Esophagus squamous epithelium (tissue), 5 donors: ENCODE data around the gene ATG2A. TPM values are rescaled to one million over a fixed set of nuclear protein-coding genes. Genes with fewer than 3 reads are reported as not detected.

Experiments used
- DNase-seq: peaks from one replicate; lab custom pipeline; 2025; lab: John Stamatoyannopoulos, UW
- H3K27ac ChIP-seq, 4 donors: fragments of 200-600 bp; sonication (generic); one replicate each; pipeline ENCODE4 v1.5.1; 2016 to 2019; ENCODE audit warnings: mild to moderate bottlenecking in 1 of 4
- H3K27me3 ChIP-seq, 4 donors: fragments of 200-600 bp; sonication (generic); 1 replicate in 3 of 4; 2 replicates in 1 of 4; pipeline versions ENCODE4 v1.5.1 to v1.6.0; 2017 to 2021; ENCODE audit warnings: antibody characterized with exemption in 1 of 4
- H3K36me3 ChIP-seq, 3 donors: fragments of 200-600 bp; sonication (generic); one replicate each; pipeline ENCODE4 v1.5.1; 2016 to 2019
- H3K4me1 ChIP-seq, 3 donors: fragments of 200-600 bp; sonication (generic); one replicate each; pipeline ENCODE4 v1.5.1; 2017 to 2019
- H3K4me3 ChIP-seq, 4 donors: fragments of 200-600 bp; sonication (generic); 1 replicate in 3 of 4; 2 replicates in 1 of 4; pipeline ENCODE4 v1.5.1; 2016 to 2019; ENCODE audit warnings: mild to moderate bottlenecking in 2 of 4, moderate library complexity in 1 of 4
- H3K9me3 ChIP-seq, 3 donors: fragments of 200-600 bp; sonication (generic); one replicate each; pipeline ENCODE4 v1.5.1; 2016 to 2019
- POLR2A ChIP-seq, 4 donors: fragments of 450-650 bp; IDR thresholded peaks; one replicate each; pipeline ENCODE4 v1.6.1; 2017; ENCODE audit warnings: antibody characterized with exemption in 4 of 4, mild to moderate bottlenecking in 4 of 4, moderate library complexity in 3 of 4
- WGBS, 2 donors: methylation state at CpG; one replicate each; pipeline ENCODE4 v1.1.5; 2018; 5-methylcytosine and 5-hydroxymethylcytosine counted together
- intact Hi-C: fragments of 100-400 bp; cut with DNase I; formaldehyde crosslinking; loops from one replicate; pipeline ENCODE4 v1.15.0; 2022
- total RNA-seq, 4 donors: library from RNA; depleted of rRNA; stranded (reverse); fragments of >200 nt; gene quantifications; one replicate each; pipeline ENCODE4 v1.1.0, GENCODE V29; 2016
- TF ChIP-seq, protein P1 (sequence below), 6 experiments: fragments of 450-650 bp in 4 of 6; fragments of 200-600 bp in 2 of 6; sonication (generic) in 2 of 6; IDR thresholded peaks; one replicate each; pipeline ENCODE4 v1.5.1; 2016 to 2019; ENCODE audit warnings: antibody characterized with exemption in 6 of 6, mild to moderate bottlenecking in 4 of 6, moderate library complexity in 4 of 6
- donor health status: DM: yes; HTN: yes; CAD: no.

ATG2A gene
- total RNA-seq, 4 donors from 2014 or later = 14.1 to 26.1 (median 19.6) TPM

GRCh38 chr11:64933935-64934681, 17.1 kb upstream of the ATG2A start:
- intact Hi-C loops = no loop called here
- H3K36me3 ChIP-seq = peaks cover 19 to 61% (median 24%) of the 10 kb centered on the region in 3 donors
- whole genome bisulfite sequencing, 2 donors = 82 to 94% methylated on average over 4 to 10 of the region's 10 CpGs

GRCh38 chr11:64933213-64933934, 16.4 kb upstream of the ATG2A start:
- H3K36me3 ChIP-seq = peaks cover 19 to 68% (median 24%) of the 10 kb centered on the region in 3 donors
- peaks cover 0 to 10% (median 0%) of the 10 kb centered on the region in 3 donors for H3K4me1 ChIP-seq
- H3K4me3 ChIP-seq = no peak overlapping the region
- no peaks in the 10 kb centered on the region for H3K9me3 ChIP-seq
- H3K27ac ChIP-seq = no peak overlapping the region
- WGBS, 2 donors = 68 to 80% methylated on average over 4 to 5 of the region's 12 CpGs
- no peak for TF ChIP-seq POLR2A (IDR thresholded peaks at IDR 0.05)
- TF ChIP-seq, protein P1, sequence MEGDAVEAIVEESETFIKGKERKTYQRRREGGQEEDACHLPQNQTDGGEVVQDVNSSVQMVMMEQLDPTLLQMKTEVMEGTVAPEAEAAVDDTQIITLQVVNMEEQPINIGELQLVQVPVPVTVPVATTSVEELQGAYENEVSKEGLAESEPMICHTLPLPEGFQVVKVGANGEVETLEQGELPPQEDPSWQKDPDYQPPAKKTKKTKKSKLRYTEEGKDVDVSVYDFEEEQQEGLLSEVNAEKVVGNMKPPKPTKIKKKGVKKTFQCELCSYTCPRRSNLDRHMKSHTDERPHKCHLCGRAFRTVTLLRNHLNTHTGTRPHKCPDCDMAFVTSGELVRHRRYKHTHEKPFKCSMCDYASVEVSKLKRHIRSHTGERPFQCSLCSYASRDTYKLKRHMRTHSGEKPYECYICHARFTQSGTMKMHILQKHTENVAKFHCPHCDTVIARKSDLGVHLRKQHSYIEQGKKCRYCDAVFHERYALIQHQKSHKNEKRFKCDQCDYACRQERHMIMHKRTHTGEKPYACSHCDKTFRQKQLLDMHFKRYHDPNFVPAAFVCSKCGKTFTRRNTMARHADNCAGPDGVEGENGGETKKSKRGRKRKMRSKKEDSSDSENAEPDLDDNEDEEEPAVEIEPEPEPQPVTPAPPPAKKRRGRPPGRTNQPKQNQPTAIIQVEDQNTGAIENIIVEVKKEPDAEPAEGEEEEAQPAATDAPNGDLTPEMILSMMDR (IDR thresholded peaks at IDR 0.05) = no peak
- intact Hi-C loops = no loop called here
- DNase-seq = no peak
- H3K27me3 ChIP-seq = no peaks in the 10 kb centered on the region

More at GRCh38 chr11:64933935-64934681, 17.1 kb upstream of the ATG2A start:
- Histone ChIP-seq H3K27me3 (no peaks in the 10 kb centered on the region), H3K9me3 (no peaks in the 10 kb centered on the region), H3K4me3 (no peak overlapping the region), H3K4me1 (peaks cover 0 to 10% (median 0%) of the 10 kb centered on the region in 3 donors), H3K27ac (no peak overlapping the region)
- no peak for TF ChIP-seq POLR2A (IDR thresholded peaks at IDR 0.05)
- TF ChIP-seq, protein P1 (IDR thresholded peaks at IDR 0.05) = no peak
- no peak for DNase-seq

DNA sequence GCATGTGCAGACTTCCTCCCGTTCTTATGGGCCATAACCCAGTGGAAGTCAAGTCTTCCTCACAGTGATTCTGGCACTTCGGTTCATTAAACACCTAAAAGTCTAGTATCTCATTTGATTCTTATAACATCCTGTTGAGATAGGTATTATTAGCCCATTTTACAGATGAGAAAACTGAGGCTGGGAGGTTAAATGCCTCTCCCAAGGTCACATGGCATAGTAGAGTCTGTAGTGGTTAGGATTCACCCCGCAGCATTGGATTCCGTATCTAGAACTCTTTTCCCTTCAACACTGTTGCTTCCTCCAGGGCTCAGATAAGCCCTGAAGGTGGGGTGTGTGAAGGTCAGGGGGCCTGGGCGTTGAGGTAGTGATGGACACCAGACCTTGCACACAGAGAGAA, 15.3 kb upstream of the ATG2A start:
- Histone ChIP-seq H3K9me3 (no peaks in the 10 kb centered on the region), H3K27me3 (no peaks in the 10 kb centered on the region), H3K4me1 (peaks cover 0 to 10% (median 0%) of the 10 kb centered on the region in 3 donors), H3K27ac (no peak overlapping the region), H3K4me3 (no peak overlapping the region), H3K36me3 (peaks cover 19 to 79% (median 24%) of the 10 kb centered on the region in 3 donors)
- no peak for TF ChIP-seq POLR2A (IDR thresholded peaks at IDR 0.05)
- TF ChIP-seq, protein P1 (IDR thresholded peaks at IDR 0.05) = no peak
- intact Hi-C loops = no loop called here
- DNase-seq = no peak
- 75 to 92% methylated on average over 5 of the region's 5 CpGs for WGBS, 2 donors

DNA sequence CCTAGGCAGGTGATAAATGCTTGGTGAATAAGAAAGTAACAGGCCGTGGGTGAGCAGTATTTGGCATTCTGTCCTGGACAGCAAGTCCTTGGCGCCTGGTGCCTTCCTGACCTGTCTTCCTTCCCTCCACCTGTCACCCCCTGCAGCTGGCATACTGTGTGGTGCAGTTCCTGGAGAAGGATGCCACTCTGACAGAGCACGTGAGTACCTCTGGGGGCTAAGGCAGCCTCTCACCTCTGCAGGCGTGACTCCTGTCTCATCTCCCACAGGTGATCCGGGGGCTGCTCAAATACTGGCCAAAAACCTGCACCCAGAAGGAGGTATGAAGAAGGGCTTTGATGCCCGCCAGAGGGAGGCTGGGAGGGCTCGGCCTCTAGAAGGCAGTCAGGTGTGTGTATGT, 14.3 kb upstream of the ATG2A start:
- 93 to 100% methylated on average over 2 to 5 of the region's 7 CpGs for WGBS, 2 donors
- no peaks in the 10 kb centered on the region for H3K27me3 ChIP-seq
- no peak overlapping the region for H3K27ac ChIP-seq
- intact Hi-C loops = no loop called here
- no peak for DNase-seq
- peaks cover 0 to 14% (median 1%) of the 10 kb centered on the region in 3 donors for H3K4me1 ChIP-seq
- no peaks in the 10 kb centered on the region for H3K9me3 ChIP-seq
- TF ChIP-seq POLR2A (IDR thresholded peaks at IDR 0.05) = no peak
- TF ChIP-seq, protein P1 (IDR thresholded peaks at IDR 0.05) = no peak
- H3K4me3 ChIP-seq = no peak overlapping the region
- peaks cover 19 to 89% (median 24%) of the 10 kb centered on the region in 3 donors for H3K36me3 ChIP-seq

- DNase-seq = no peak
- Histone ChIP-seq H3K9me3 (no peaks in the 10 kb centered on the region), H3K4me3 (no peak overlapping the region), H3K36me3 (peaks cover 19 to 91% (median 24%) of the 10 kb centered on the region in 3 donors), H3K27me3 (no peaks in the 10 kb centered on the region), H3K27ac (no peak overlapping the region), H3K4me1 (peaks cover 9 to 17% (median 11%) of the 10 kb centered on the region in 3 donors)
- WGBS, 2 donors = 91 to 94% methylated on average over 5 to 6 of the region's 6 CpGs
- no peak for TF ChIP-seq POLR2A (IDR thresholded peaks at IDR 0.05)
- TF ChIP-seq, protein P1 (IDR thresholded peaks at IDR 0.05) = no peak
- intact Hi-C loops = no loop called here
Observed at GRCh38 chr11:64930340-64930739, 13.3 kb upstream of the ATG2A start.
